Endothelial cell of umbilical vein (primary cell): ENCODE measurements around the gene TIGD4. TPM values are rescaled to one million over a fixed set of nuclear protein-coding genes. Genes with fewer than 3 reads are reported as not detected.

ENCODE experiments used
- BruUV-seq: library from RNA; stranded (reverse); fragments of 400-500 nt; replicated peaks from 2 replicates; lab custom pipeline; 2021; lab: Mats Ljungman, UMichigan
- CTCF ChIA-PET: fragments of 300-600, 350-600 bp; sonication (Branson Sonifier 250); formaldehyde crosslinking; loops from one replicate; lab custom pipeline; 2021; ENCODE audit warnings: antibody characterized with exemption, inconsistent platforms; lab: Charles Lee
- POLR2A ChIA-PET: fragments of 300-600, 350-600 bp; sonication (Branson Sonifier 250); formaldehyde crosslinking; loops from one replicate; lab custom pipeline; 2021; ENCODE audit warnings: antibody characterized with exemption, inconsistent platforms; lab: Charles Lee
- DNase-seq: peaks from one replicate; pipeline ENCODE4 v3.0.0-alpha.2; 2011; ENCODE audit warnings: low read depth, low spot score
- FAIRE-seq: peaks from 2 replicates; lab custom pipeline; 2011; peaks lifted over from hg19 to GRCh38; lab: Jason Lieb, UNC
- H2AFZ ChIP-seq: 2 replicates; pipeline ENCODE4 v1.6.0; 2012; ENCODE audit warnings: low read depth, low read length, control low read depth, inconsistent platforms
- H3K27ac ChIP-seq: 2 replicates; pipeline ENCODE4 v1.5.1; 2011; ENCODE audit warnings: low read depth, mild to moderate bottlenecking, control low read depth, low read length, moderate library complexity; ENCODE audit not compliant: insufficient read depth
- H3K27me3 ChIP-seq, 2 experiments: 2 replicates each; pipeline versions ENCODE4 v1.6.0 to v1.6.1; 2011; ENCODE audit warnings: low read length in 2 of 2, mixed read lengths in 1 of 2; ENCODE audit not compliant: control insufficient read depth in 2 of 2, insufficient read depth in 2 of 2
- H3K36me3 ChIP-seq, 2 experiments: 2 replicates in 1 of 2; 3 replicates in 1 of 2; pipeline ENCODE4 v1.5.1; 2011; ENCODE audit warnings: low read length in 2 of 2, mild to moderate bottlenecking in 1 of 2, moderate library complexity in 1 of 2; ENCODE audit not compliant: control insufficient read depth in 2 of 2, insufficient read depth in 2 of 2; ENCODE audit errors: extremely low read depth in 1 of 2
- H3K4me1 ChIP-seq: 3 replicates; pipeline ENCODE4 v1.5.1; 2011; ENCODE audit warnings: mild to moderate bottlenecking, low read length; ENCODE audit not compliant: control insufficient read depth, insufficient read depth; ENCODE audit errors: extremely low read depth
- H3K4me2 ChIP-seq: 2 replicates; pipeline ENCODE4 v1.6.1; 2011; ENCODE audit warnings: low read length, control low read depth, mixed read lengths; ENCODE audit not compliant: insufficient read depth
- H3K4me3 ChIP-seq, 3 experiments: fragments of 200-600 bp in 1 of 3; sonication (generic), shearing (Covaris generic) in 1 of 3; replicated peaks in 1 of 3; 2 replicates each; pipeline ENCODE4 v1.5.1; 2011 to 2016; ENCODE audit warnings: control low read depth in 3 of 3, low read length in 3 of 3, mild to moderate bottlenecking in 2 of 3, inconsistent platforms in 1 of 3, low read depth in 1 of 3, moderate library complexity in 1 of 3; ENCODE audit not compliant: insufficient read depth in 1 of 3
- H3K79me2 ChIP-seq: 2 replicates; pipeline ENCODE4 v1.6.0; 2012; ENCODE audit warnings: low read length, inconsistent platforms; ENCODE audit not compliant: control insufficient read depth, insufficient read depth
- H3K9ac ChIP-seq: replicated peaks from 2 replicates; pipeline ENCODE3; 2011; ENCODE audit warnings: low read length, control low read depth; ENCODE audit not compliant: insufficient read depth; ENCODE audit errors: extremely low read depth
- H3K9me1 ChIP-seq: replicated peaks from 3 replicates; pipeline ENCODE4 v1.6.0; 2011; ENCODE audit warnings: mild to moderate bottlenecking, low read length; ENCODE audit not compliant: control insufficient read depth, insufficient read depth; ENCODE audit errors: extremely low read depth
- H3K9me3 ChIP-seq: replicated peaks from 2 replicates; pipeline ENCODE4 v1.5.1; 2012; ENCODE audit warnings: low read length, inconsistent platforms; ENCODE audit not compliant: control insufficient read depth, insufficient read depth
- H4K20me1 ChIP-seq: replicated peaks from 2 replicates; pipeline ENCODE3; 2011; ENCODE audit warnings: mild to moderate bottlenecking, low read length; ENCODE audit not compliant: control insufficient read depth, insufficient read depth; ENCODE audit errors: extremely low read depth
- EZH2 ChIP-seq: IDR thresholded peaks from 2 replicates; pipeline ENCODE4 v1.6.1; 2012; ENCODE audit warnings: borderline replicate concordance, low read depth, mild to moderate bottlenecking, moderate library complexity, low read length, inconsistent platforms; ENCODE audit not compliant: severe bottlenecking
- FOS ChIP-seq: IDR thresholded peaks from 2 replicates; pipeline ENCODE4 v1.6.1; 2011; ENCODE audit warnings: mild to moderate bottlenecking, low read length, moderate library complexity, borderline replicate concordance; ENCODE audit not compliant: insufficient read depth
- POLR2A ChIP-seq: IDR thresholded peaks from 2 replicates; pipeline ENCODE4 v1.6.1; 2012; ENCODE audit warnings: low read depth, mild to moderate bottlenecking, control low read depth, low read length
- POLR2AphosphoS5 ChIP-seq: IDR thresholded peaks from 2 replicates; pipeline ENCODE4 v1.6.1; 2012; ENCODE audit warnings: low read depth, mild to moderate bottlenecking, control low read depth, low read length, moderate library complexity; ENCODE audit not compliant: insufficient read depth
- dilution Hi-C: fragments of 300-500 bp; cut with MboI; formaldehyde crosslinking; loops from one replicate; pipeline ENCODE4 v1.15.0; 2019; ENCODE audit warnings: low sequenced_read_pairs; ENCODE audit not compliant: extremely low pct_ligation_motif_present
- intact Hi-C: fragments of 100-400 bp; cut with micrococcal nuclease; formaldehyde crosslinking; loops from one replicate; pipeline ENCODE4 v1.10.0; 2022
- polyA plus RNA-seq, 4 experiments: library from polyadenylated mRNA; depleted of rRNA in 3 of 4; stranded (reverse) in 3 of 4; unstranded in 1 of 4; fragments of >200 nt; gene quantifications; 2 replicates each; pipeline versions ENCODE4 v1.2.1 to v1.2.3, GENCODE V29; 2011 to 2012; ENCODE audit warnings: missing spikeins in 1 of 4
- total RNA-seq: library from RNA; stranded (reverse); gene quantifications from 2 replicates; pipeline ENCODE4 v1.2.3, GENCODE V29; 2021
- TF ChIP-seq, protein P1 (sequence below): IDR thresholded peaks from 2 replicates; pipeline ENCODE4 v1.6.1; 2011; ENCODE audit not compliant: insufficient read depth, insufficient read length
- TF ChIP-seq, protein P2 (sequence below), 2 donors: IDR thresholded peaks; 1 replicate in 1 of 2; 2 replicates in 1 of 2; pipeline ENCODE4 v1.5.1; 2011; ENCODE audit warnings: low read length in 2 of 2, mild to moderate bottlenecking in 2 of 2, moderate library complexity in 2 of 2, control low read depth in 1 of 2, inconsistent platforms in 1 of 2, low read depth in 1 of 2; ENCODE audit not compliant: insufficient read depth in 1 of 2; ENCODE audit errors: extremely low read depth in 1 of 2

TIGD4 gene
- total and polyA plus RNA-seq, 2 donors (not counting 3 experiments of a cell fraction or from before 2014, with no cell fraction given) = 0.03 to 0.18 TPM

DNA sequence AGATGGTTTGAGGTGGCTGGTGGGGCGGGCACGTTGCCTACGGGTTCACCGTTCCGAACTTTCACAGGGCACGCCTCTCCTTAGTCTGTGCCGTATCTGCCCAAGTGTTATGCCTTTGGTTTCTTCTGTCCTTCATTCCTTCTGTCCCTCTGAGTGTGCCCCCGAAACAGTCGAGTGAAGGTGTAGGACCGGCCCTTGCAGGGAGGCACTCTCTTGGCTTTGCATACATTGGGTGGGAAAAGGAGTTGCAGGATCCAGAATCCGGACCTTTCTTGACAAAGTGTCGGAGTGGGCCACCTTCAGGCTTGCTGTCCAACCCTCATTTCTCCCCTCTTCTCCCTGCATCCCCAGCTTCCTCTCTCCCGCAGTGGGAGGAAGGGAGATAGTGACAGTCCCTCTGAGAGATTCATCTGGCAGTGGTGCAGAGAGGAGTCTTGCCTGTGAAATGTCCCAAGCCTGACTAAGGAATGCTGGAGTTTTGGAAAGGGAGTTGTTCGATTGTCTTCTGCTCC, 793 bp upstream of the TIGD4 start:
- Histone ChIP-seq H3K79me2 (peaks cover 38% of the 10 kb centered on the region), H3K27me3 (peaks cover 0 to 11% of the 10 kb centered on the region in 2 experiments), H3K4me1 (peaks cover 21% of the 10 kb centered on the region), H3K4me2 (peak overlapping the region; percentile 70), H2AFZ (peak overlapping the region; percentile 94), H3K27ac (peak overlapping the region; percentile 56), H4K20me1 (peaks cover 4% of the 10 kb centered on the region), H3K9me1 (no peaks in the 10 kb centered on the region), H3K36me3 (no peaks in the 10 kb centered on the region), H3K9ac (peak overlapping the region; percentile 68), H3K9me3 (no peaks in the 10 kb centered on the region), H3K4me3 (peak overlapping the region; percentile 67 to 76 (median 74))
- peak; percentile 15 for FAIRE-seq
- BruUV-seq = TSS peak; percentile 49
- dilution Hi-C loops = no loop called here
- ChIA-PET CTCF (interaction anchor here (1.7 kb wide), 1 partner anchor 305 kb away, joined by 5 read pairs; no protein-coding TSS in a partner anchor), POLR2A (no interaction called here)
- no peak for DNase-seq
- no peak for TF ChIP-seq EZH2
- TF ChIP-seq POLR2A = no peak
- TF ChIP-seq, protein P1, sequence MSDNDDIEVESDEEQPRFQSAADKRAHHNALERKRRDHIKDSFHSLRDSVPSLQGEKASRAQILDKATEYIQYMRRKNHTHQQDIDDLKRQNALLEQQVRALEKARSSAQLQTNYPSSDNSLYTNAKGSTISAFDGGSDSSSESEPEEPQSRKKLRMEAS = no peak
- no peak for TF ChIP-seq FOS
- TF ChIP-seq, protein P2, sequence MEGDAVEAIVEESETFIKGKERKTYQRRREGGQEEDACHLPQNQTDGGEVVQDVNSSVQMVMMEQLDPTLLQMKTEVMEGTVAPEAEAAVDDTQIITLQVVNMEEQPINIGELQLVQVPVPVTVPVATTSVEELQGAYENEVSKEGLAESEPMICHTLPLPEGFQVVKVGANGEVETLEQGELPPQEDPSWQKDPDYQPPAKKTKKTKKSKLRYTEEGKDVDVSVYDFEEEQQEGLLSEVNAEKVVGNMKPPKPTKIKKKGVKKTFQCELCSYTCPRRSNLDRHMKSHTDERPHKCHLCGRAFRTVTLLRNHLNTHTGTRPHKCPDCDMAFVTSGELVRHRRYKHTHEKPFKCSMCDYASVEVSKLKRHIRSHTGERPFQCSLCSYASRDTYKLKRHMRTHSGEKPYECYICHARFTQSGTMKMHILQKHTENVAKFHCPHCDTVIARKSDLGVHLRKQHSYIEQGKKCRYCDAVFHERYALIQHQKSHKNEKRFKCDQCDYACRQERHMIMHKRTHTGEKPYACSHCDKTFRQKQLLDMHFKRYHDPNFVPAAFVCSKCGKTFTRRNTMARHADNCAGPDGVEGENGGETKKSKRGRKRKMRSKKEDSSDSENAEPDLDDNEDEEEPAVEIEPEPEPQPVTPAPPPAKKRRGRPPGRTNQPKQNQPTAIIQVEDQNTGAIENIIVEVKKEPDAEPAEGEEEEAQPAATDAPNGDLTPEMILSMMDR (IDR thresholded peaks at IDR 0.05; ENCODE audit: extremely low read depth in 1 of 2, insufficient read depth in 1 of 2, low read depth in 1 of 2, low read length in 2 of 2) = no peak
- TF ChIP-seq POLR2AphosphoS5 = no peak
- intact Hi-C loops = no loop called here
